K562 (cell line): ENCODE results near the gene CA7. TPM values are rescaled to one million over a fixed set of nuclear protein-coding genes. Genes with fewer than 3 reads are reported as not detected.

ENCODE experiments used
- CBX1 ChIP-seq: sonication (generic); IDR thresholded peaks from 2 replicates; pipeline ENCODE4 v1.6.1; 2016; ENCODE audit warnings: antibody characterized with exemption, low read depth, mild to moderate bottlenecking
- CREBBP ChIP-seq: IDR thresholded peaks from one replicate; pipeline ENCODE4 v1.6.1; 2012; ENCODE audit warnings: low read depth, mild to moderate bottlenecking, control low read depth, inconsistent platforms, low read length
- EGR1 ChIP-seq: fragments of 450-650 bp; conservative IDR thresholded peaks from 2 replicates; pipeline ENCODE4 v1.6.1; 2017; ENCODE audit warnings: mild to moderate bottlenecking
- EWSR1 ChIP-seq: fragments of 450-650 bp; IDR thresholded peaks from 2 replicates; pipeline ENCODE4 v1.6.1; 2018; ENCODE audit warnings: borderline replicate concordance, mild to moderate bottlenecking, low read depth, moderate library complexity; ENCODE audit not compliant: partially characterized antibody
- GTF2E2 ChIP-seq: fragments of 200-800 bp; sonication (Bioruptor generic); IDR thresholded peaks from 2 replicates; pipeline ENCODE4 v1.6.1; 2016; ENCODE audit warnings: missing genetic modification characterization, missing compliant biosample characterization
- HDAC1 ChIP-seq, 2 experiments: fragments of 450-650 bp; IDR thresholded peaks; 2 replicates each; pipeline ENCODE4 v1.6.1; 2016 to 2017; ENCODE audit warnings: inconsistent platforms in 1 of 2, mild to moderate bottlenecking in 1 of 2, moderate library complexity in 1 of 2
- MYC ChIP-seq, 2 experiments: fragments of 250-450 bp in 1 of 2; sonication (Bioruptor Pico) in 1 of 2; IDR thresholded peaks; 2 replicates each; pipeline versions ENCODE4 v1.5.1 to v1.6.1; 2012 to 2021; ENCODE audit warnings: low read depth in 2 of 2, borderline replicate concordance in 1 of 2, improper control_type of control experiment in 1 of 2, low read length in 1 of 2, mild to moderate bottlenecking in 1 of 2, moderate library complexity in 1 of 2
- NFE2 ChIP-seq: IDR thresholded peaks from 2 replicates; pipeline ENCODE4 v1.6.1; 2014; ENCODE audit warnings: antibody characterized with exemption, low read depth
- NFIX ChIP-seq: fragments of 250-450 bp; sonication (Bioruptor Pico); IDR thresholded peaks from 2 replicates; pipeline ENCODE4 v1.4.0; 2020; ENCODE audit warnings: low read depth, mild to moderate bottlenecking, moderate library complexity
- NFXL1 ChIP-seq: fragments of 450-650 bp; formaldehyde crosslinking; IDR thresholded peaks from 2 replicates; pipeline ENCODE4 v1.4.0; 2021; ENCODE audit warnings: mild to moderate bottlenecking
- POLR2H ChIP-seq: IDR thresholded peaks from 2 replicates; pipeline ENCODE4 v1.6.1; 2016; ENCODE audit warnings: missing genetic modification characterization, low read depth, mild to moderate bottlenecking, control low read depth, missing compliant biosample characterization, moderate library complexity
- SETDB1 ChIP-seq: IDR thresholded peaks from one replicate; pipeline ENCODE4 v1.6.1; 2012; ENCODE audit warnings: low read length, control low read depth, inconsistent platforms
- SRSF7 ChIP-seq: fragments of 200-400 bp; formaldehyde crosslinking; optimal IDR thresholded peaks from 2 replicates; pipeline ENCODE3; 2017; ENCODE audit warnings: mild to moderate bottlenecking, low read depth, low read length
- ZNF699 ChIP-seq: fragments of 250-450 bp; sonication (Bioruptor Pico); IDR thresholded peaks from 2 replicates; pipeline ENCODE4 v1.8.0; 2021; ENCODE audit warnings: mild to moderate bottlenecking, moderate library complexity; ENCODE audit not compliant: insufficient replicate concordance
- polyA plus RNA-seq, 8 experiments: library from polyadenylated mRNA; depleted of rRNA in 4 of 8; stranded (reverse) in 5 of 8; unstranded in 3 of 8; fragments of >200 nt; fragmentation: Nextera tagmentation in 2 of 8; fragmentation: Illumina TruSeq in 1 of 8; extraction: Ambion mirVana in 2 of 8; extraction: Trizol in 1 of 8; gene quantifications; 2 replicates each; pipeline versions ENCODE4 v1.2.1 to v1.2.3, GENCODE V29; 2011 to 2014; ENCODE audit warnings: inconsistent platforms in 1 of 8, missing spikeins in 1 of 8
- total RNA-seq, 7 experiments: library from RNA; depleted of rRNA in 6 of 7; stranded (reverse); fragments of >200 nt in 6 of 7; fragmentation: Illumina TruSeq in 2 of 7; extraction: Trizol in 2 of 7; gene quantifications; 2 replicates each; pipeline versions ENCODE4 v1.2.1 to v1.2.3, GENCODE V29; 2011 to 2021; ENCODE audit warnings: low replicate concordance in 1 of 7
- TF ChIP-seq, protein P1 (sequence below): fragments of 450-650 bp; IDR thresholded peaks from 2 replicates; pipeline ENCODE4 v1.7.0; 2016; ENCODE audit warnings: borderline replicate concordance
- TF ChIP-seq, protein P2 (sequence below): fragments of 450-650 bp; IDR thresholded peaks from 2 replicates; pipeline ENCODE4 v1.6.1; 2016; ENCODE audit warnings: missing biosample characterization, missing genetic modification characterization
- TF ChIP-seq, protein P3 (sequence below), 2 experiments: IDR thresholded peaks; 2 replicates each; pipeline ENCODE4 v1.6.1; 2011; ENCODE audit warnings: borderline replicate concordance in 1 of 2, control low read depth in 1 of 2, low read depth in 1 of 2, low read length in 1 of 2, mild to moderate bottlenecking in 1 of 2, mixed read lengths in 1 of 2, moderate library complexity in 1 of 2; ENCODE audit not compliant: insufficient read depth in 1 of 2, insufficient read length in 1 of 2, poor library complexity in 1 of 2, severe bottlenecking in 1 of 2; ENCODE audit errors: extremely low read depth in 1 of 2
- TF ChIP-seq, protein P4 (sequence below): fragments of 250-450 bp; sonication (Bioruptor Pico); IDR thresholded peaks from 2 replicates; pipeline ENCODE4 v1.8.0; 2021; ENCODE audit warnings: borderline replicate concordance, mild to moderate bottlenecking, moderate library complexity; ENCODE audit not compliant: poor library complexity, severe bottlenecking
- TF ChIP-seq, protein P5 (sequence below): sonication (generic); formaldehyde crosslinking; IDR thresholded peaks from 2 replicates; pipeline ENCODE4 v1.5.0; 2020; ENCODE audit warnings: missing genetic modification reagents
- TF ChIP-seq, protein P6 (sequence below): fragments of 450-650 bp; formaldehyde crosslinking; IDR thresholded peaks from 2 replicates; pipeline ENCODE4 v1.4.0; 2020; ENCODE audit warnings: mild to moderate bottlenecking, mixed read lengths

CA7 gene
- total and polyA plus RNA-seq, 9 of the 15 experiments (the other 6 are each of a cell fraction or from before 2014, with no cell fraction given), result 0.03 to 0.07 (median 0.05) TPM; not detected in 5

DNA sequence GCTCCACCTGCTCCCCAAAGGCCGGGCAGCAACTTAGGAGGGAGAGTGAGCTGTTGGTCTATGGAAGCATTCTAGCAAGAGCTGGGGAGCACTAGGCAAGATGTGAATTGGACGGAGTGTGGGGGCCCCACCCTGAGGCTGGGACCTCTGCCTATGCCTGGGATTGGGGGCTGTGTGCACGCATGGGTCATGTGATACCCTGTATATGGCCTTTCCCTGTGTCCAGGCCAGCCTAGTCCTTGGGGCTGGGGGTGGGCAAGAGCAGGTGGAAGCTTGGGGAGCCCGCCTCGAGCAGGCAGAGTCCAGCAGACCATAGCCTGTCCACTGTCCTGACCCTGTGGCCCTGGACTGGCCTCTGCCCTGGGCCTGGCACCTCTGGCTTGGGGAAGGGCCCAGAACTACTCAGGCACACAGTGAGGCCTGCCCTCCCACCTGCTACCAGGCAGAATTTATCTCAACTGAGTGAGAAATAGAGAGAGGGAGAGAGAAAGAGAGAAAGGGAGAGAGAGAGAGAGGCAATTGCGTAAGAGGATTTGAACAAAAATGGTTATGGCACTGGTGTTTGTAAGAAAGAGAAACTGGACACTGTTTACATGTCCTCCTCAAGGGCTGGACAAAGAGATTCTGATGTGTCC is 55.2 kb downstream of the CA7 start (continued):
- TF ChIP-seq, protein P1, sequence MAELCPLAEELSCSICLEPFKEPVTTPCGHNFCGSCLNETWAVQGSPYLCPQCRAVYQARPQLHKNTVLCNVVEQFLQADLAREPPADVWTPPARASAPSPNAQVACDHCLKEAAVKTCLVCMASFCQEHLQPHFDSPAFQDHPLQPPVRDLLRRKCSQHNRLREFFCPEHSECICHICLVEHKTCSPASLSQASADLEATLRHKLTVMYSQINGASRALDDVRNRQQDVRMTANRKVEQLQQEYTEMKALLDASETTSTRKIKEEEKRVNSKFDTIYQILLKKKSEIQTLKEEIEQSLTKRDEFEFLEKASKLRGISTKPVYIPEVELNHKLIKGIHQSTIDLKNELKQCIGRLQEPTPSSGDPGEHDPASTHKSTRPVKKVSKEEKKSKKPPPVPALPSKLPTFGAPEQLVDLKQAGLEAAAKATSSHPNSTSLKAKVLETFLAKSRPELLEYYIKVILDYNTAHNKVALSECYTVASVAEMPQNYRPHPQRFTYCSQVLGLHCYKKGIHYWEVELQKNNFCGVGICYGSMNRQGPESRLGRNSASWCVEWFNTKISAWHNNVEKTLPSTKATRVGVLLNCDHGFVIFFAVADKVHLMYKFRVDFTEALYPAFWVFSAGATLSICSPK, result no peak
- TF ChIP-seq MYC (IDR thresholded peaks at IDR 0.05; ENCODE audit: low read depth, low read length) (no peak), MYC (CRISPR knock-in tag; IDR thresholded peaks at IDR 0.05; ENCODE audit: borderline replicate concordance, low read depth) (no peak), ZNF699 (CRISPR knock-in tag) (no peak), POLR2H (no peak), NFIX (no peak), NFXL1 (no peak), HDAC1 (IDR thresholded peaks at IDR 0.05) (0 out of 4 replicates have a peak, but pooled peaks of 1 of the 2 experiments have one; percentile 13), EGR1 (no peak), NFE2 (no peak), SETDB1 (no peak), SRSF7 (no peak), GTF2E2 (tag) (no peak; the same call in 1 of the 2 replicates), CBX1 (no peak; the same call in 1 of the 2 replicates), EWSR1 (no peak), CREBBP (no peak)
- TF ChIP-seq, protein P2, sequence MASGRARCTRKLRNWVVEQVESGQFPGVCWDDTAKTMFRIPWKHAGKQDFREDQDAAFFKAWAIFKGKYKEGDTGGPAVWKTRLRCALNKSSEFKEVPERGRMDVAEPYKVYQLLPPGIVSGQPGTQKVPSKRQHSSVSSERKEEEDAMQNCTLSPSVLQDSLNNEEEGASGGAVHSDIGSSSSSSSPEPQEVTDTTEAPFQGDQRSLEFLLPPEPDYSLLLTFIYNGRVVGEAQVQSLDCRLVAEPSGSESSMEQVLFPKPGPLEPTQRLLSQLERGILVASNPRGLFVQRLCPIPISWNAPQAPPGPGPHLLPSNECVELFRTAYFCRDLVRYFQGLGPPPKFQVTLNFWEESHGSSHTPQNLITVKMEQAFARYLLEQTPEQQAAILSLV (tag), result peak; percentile 88
- TF ChIP-seq, protein P3, sequence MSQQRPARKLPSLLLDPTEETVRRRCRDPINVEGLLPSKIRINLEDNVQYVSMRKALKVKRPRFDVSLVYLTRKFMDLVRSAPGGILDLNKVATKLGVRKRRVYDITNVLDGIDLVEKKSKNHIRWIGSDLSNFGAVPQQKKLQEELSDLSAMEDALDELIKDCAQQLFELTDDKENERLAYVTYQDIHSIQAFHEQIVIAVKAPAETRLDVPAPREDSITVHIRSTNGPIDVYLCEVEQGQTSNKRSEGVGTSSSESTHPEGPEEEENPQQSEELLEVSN (IDR thresholded peaks at IDR 0.05; ENCODE audit: borderline replicate concordance in 1 of 2, extremely low read depth in 1 of 2, insufficient read depth in 1 of 2, insufficient read length in 1 of 2, low read depth in 1 of 2, low read length in 1 of 2, poor library complexity in 1 of 2, severe bottlenecking in 1 of 2), result no peak
- TF ChIP-seq, protein P4, sequence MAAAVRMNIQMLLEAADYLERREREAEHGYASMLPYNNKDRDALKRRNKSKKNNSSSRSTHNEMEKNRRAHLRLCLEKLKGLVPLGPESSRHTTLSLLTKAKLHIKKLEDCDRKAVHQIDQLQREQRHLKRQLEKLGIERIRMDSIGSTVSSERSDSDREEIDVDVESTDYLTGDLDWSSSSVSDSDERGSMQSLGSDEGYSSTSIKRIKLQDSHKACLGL (CRISPR knock-in tag), result no peak
- TF ChIP-seq, protein P5, sequence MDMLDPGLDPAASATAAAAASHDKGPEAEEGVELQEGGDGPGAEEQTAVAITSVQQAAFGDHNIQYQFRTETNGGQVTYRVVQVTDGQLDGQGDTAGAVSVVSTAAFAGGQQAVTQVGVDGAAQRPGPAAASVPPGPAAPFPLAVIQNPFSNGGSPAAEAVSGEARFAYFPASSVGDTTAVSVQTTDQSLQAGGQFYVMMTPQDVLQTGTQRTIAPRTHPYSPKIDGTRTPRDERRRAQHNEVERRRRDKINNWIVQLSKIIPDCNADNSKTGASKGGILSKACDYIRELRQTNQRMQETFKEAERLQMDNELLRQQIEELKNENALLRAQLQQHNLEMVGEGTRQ (CRISPR knock-in tag), result peak; percentile 5; the same call in 1 of the 2 replicates
- TF ChIP-seq, protein P6, sequence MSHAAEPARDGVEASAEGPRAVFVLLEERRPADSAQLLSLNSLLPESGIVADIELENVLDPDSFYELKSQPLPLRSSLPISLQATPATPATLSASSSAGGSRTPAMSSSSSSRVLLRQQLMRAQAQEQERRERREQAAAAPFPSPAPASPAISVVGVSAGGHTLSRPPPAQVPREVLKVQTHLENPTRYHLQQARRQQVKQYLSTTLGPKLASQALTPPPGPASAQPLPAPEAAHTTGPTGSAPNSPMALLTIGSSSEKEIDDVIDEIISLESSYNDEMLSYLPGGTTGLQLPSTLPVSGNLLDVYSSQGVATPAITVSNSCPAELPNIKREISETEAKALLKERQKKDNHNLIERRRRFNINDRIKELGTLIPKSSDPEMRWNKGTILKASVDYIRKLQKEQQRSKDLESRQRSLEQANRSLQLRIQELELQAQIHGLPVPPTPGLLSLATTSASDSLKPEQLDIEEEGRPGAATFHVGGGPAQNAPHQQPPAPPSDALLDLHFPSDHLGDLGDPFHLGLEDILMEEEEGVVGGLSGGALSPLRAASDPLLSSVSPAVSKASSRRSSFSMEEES (CRISPR knock-in tag), result peak; percentile 77
